ENCODE measurements around the gene ZBTB40.

DNA sequence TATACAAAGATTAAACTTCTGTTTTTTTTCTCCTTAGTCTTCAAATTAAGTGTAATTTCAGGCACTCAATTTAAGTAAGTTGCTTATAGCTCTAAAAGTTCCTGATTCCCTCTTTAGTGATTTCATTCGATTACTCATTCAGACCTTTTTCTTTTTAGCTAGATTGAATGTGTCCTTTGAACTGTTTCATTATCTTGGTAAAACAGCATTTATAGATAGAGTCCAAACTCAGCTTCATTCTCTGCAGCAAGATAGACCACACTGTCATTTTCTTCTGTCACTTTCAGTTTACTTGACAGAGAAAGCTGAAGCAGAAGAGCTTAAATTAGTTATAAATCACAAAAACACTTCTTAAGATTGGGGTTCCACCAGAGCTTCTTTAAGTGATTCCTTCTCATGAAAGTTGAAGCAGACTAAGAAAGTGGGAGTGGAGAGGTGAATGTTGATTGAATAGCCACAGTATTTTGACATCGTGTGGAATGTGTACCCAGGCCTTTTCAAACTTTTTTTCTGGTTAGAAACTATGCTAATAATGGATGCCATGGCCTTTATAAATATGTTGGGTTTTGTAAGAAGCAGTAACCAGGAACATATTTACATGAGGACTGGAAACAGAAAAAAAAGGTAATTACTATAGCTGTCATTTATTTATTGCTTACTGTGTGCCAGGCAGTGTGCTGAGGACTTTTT is 52.2 kb downstream of the ZBTB40 start:
- TF ChIP-seq, protein P1, sequence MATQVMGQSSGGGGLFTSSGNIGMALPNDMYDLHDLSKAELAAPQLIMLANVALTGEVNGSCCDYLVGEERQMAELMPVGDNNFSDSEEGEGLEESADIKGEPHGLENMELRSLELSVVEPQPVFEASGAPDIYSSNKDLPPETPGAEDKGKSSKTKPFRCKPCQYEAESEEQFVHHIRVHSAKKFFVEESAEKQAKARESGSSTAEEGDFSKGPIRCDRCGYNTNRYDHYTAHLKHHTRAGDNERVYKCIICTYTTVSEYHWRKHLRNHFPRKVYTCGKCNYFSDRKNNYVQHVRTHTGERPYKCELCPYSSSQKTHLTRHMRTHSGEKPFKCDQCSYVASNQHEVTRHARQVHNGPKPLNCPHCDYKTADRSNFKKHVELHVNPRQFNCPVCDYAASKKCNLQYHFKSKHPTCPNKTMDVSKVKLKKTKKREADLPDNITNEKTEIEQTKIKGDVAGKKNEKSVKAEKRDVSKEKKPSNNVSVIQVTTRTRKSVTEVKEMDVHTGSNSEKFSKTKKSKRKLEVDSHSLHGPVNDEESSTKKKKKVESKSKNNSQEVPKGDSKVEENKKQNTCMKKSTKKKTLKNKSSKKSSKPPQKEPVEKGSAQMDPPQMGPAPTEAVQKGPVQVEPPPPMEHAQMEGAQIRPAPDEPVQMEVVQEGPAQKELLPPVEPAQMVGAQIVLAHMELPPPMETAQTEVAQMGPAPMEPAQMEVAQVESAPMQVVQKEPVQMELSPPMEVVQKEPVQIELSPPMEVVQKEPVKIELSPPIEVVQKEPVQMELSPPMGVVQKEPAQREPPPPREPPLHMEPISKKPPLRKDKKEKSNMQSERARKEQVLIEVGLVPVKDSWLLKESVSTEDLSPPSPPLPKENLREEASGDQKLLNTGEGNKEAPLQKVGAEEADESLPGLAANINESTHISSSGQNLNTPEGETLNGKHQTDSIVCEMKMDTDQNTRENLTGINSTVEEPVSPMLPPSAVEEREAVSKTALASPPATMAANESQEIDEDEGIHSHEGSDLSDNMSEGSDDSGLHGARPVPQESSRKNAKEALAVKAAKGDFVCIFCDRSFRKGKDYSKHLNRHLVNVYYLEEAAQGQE (IDR thresholded peaks at IDR 0.05), result no peak
- TF ChIP-seq HDAC2 (IDR thresholded peaks at IDR 0.05) (no peak), CHD4 (IDR thresholded peaks at IDR 0.05; ENCODE audit: borderline replicate concordance) (no peak), RAD21 (conservative IDR thresholded peaks at IDR 0.05 in 1 of 2, IDR thresholded peaks at IDR 0.05 in 1 of 2) (no peak), PHF8 (IDR thresholded peaks at IDR 0.05; ENCODE audit: borderline replicate concordance, low read depth) (no peak), MAFK (IDR thresholded peaks at IDR 0.05; ENCODE audit: partially characterized antibody) (no peak), TP53 (CRISPR knock-in tag; IDR thresholded peaks at IDR 0.05) (no peak)
- TF ChIP-seq, protein P2, sequence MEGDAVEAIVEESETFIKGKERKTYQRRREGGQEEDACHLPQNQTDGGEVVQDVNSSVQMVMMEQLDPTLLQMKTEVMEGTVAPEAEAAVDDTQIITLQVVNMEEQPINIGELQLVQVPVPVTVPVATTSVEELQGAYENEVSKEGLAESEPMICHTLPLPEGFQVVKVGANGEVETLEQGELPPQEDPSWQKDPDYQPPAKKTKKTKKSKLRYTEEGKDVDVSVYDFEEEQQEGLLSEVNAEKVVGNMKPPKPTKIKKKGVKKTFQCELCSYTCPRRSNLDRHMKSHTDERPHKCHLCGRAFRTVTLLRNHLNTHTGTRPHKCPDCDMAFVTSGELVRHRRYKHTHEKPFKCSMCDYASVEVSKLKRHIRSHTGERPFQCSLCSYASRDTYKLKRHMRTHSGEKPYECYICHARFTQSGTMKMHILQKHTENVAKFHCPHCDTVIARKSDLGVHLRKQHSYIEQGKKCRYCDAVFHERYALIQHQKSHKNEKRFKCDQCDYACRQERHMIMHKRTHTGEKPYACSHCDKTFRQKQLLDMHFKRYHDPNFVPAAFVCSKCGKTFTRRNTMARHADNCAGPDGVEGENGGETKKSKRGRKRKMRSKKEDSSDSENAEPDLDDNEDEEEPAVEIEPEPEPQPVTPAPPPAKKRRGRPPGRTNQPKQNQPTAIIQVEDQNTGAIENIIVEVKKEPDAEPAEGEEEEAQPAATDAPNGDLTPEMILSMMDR (IDR thresholded peaks at IDR 0.05), result no peak
- TF ChIP-seq, protein P3, sequence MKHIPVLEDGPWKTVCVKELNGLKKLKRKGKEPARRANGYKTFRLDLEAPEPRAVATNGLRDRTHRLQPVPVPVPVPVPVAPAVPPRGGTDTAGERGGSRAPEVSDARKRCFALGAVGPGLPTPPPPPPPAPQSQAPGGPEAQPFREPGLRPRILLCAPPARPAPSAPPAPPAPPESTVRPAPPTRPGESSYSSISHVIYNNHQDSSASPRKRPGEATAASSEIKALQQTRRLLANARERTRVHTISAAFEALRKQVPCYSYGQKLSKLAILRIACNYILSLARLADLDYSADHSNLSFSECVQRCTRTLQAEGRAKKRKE (CRISPR knock-in tag; IDR thresholded peaks at IDR 0.05; ENCODE audit: low read depth), result no peak
